HepG2 (cell line): ENCODE measurements around the gene CHN2.

Experiments
- EZH2 ChIP-seq: conservative IDR thresholded peaks from 2 replicates; pipeline ENCODE4 v1.6.1; 2012; ENCODE audit warnings: mild to moderate bottlenecking, low read depth, low read length, moderate library complexity
- FOXJ3 ChIP-seq: sonication (generic); formaldehyde crosslinking; IDR thresholded peaks from 2 replicates; pipeline ENCODE4 v1.4.0; 2020; ENCODE audit warnings: missing genetic modification reagents, mild to moderate bottlenecking, borderline replicate concordance
- GATAD2A ChIP-seq: IDR thresholded peaks from 2 replicates; pipeline ENCODE4 v1.6.1; 2016
- POLR2A ChIP-seq, 2 experiments: IDR thresholded peaks; 2 replicates each; pipeline ENCODE4 v1.6.1; 2011; ENCODE audit warnings: low read depth in 2 of 2, low read length in 2 of 2, mild to moderate bottlenecking in 1 of 2, moderate library complexity in 1 of 2; ENCODE audit not compliant: insufficient read depth in 1 of 2
- TAF1 ChIP-seq: sonication (generic); formaldehyde crosslinking; IDR thresholded peaks from 2 replicates; pipeline ENCODE4 v1.4.0; 2020; ENCODE audit warnings: missing genetic modification reagents
- TCF7L2 ChIP-seq: IDR thresholded peaks from 2 replicates; pipeline ENCODE4 v1.6.1; 2011; ENCODE audit warnings: mild to moderate bottlenecking, low read depth, low read length, moderate library complexity
- TEAD2 ChIP-seq: sonication (generic); formaldehyde crosslinking; IDR thresholded peaks from 2 replicates; pipeline ENCODE4 v1.9.0; 2021; ENCODE audit warnings: missing genetic modification reagents
- TP53 ChIP-seq: sonication (generic); formaldehyde crosslinking; conservative IDR thresholded peaks from 2 replicates; pipeline ENCODE4 v1.4.0; 2020; ENCODE audit warnings: missing genetic modification reagents
- YY1 ChIP-seq: IDR thresholded peaks from 2 replicates; pipeline ENCODE4 v1.6.1; 2011; ENCODE audit warnings: low read length, low read depth, moderate library complexity, mild to moderate bottlenecking; ENCODE audit not compliant: insufficient read depth, insufficient replicate concordance
- ZBTB49 ChIP-seq: sonication (generic); formaldehyde crosslinking; IDR thresholded peaks from 2 replicates; pipeline ENCODE4 v1.4.0; 2020; ENCODE audit warnings: missing genetic modification reagents, borderline replicate concordance
- ZNF777 ChIP-seq: sonication (generic); formaldehyde crosslinking; IDR thresholded peaks from 2 replicates; pipeline ENCODE4 v1.4.0; 2020; ENCODE audit warnings: missing genetic modification reagents

GRCh38 chr7:29454899-29455451 is 260.4 kb downstream of the CHN2 start:
- no peak for TF ChIP-seq ZBTB49
- no peak for TF ChIP-seq YY1
- TF ChIP-seq TP53 (CRISPR knock-in tag): no peak
- TF ChIP-seq TAF1: no peak
- no peak for TF ChIP-seq POLR2A (IDR thresholded peaks at IDR 0.05; ENCODE audit: insufficient read depth in 1 of 2, low read depth in 2 of 2, low read length in 2 of 2)
- no peak for TF ChIP-seq EZH2
- no peak for TF ChIP-seq ZNF777 (CRISPR knock-in tag)
- no peak for TF ChIP-seq FOXJ3 (CRISPR knock-in tag)
- TF ChIP-seq TEAD2 (CRISPR knock-in tag): no peak
- TF ChIP-seq TCF7L2: no peak
- no peak for TF ChIP-seq GATAD2A
